HG03521 (cell line): ENCODE measurements around the gene DOCK4.

Experiments used
- ATAC-seq: cut with Tn5 transposase; IDR thresholded peaks from one replicate; pipeline ENCODE4 v1.9.1; 2021; ENCODE audit warnings: mild to moderate bottlenecking, moderate library complexity; ENCODE audit not compliant: unreplicated experiment

The DOCK4 gene

DNA sequence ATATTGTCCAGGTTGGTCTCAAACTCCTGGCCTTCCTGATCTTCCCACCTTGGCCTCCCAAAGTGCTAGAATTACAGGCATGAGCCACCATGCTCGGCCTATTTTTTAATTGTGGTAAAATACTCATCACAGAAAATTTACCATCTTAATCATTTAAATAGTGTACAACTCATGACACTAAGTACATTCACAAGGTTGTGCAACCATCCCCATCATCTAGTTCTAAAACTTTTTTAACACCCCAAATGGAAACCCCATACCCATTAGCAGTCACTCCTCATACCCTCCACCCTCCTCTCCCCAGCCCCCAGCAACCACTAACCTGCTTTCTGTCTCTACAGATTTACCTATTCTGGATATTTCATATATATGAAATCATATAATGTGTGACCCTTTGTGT, 90.3 kb downstream of the DOCK4 start:
- no peak for ATAC-seq

DNA sequence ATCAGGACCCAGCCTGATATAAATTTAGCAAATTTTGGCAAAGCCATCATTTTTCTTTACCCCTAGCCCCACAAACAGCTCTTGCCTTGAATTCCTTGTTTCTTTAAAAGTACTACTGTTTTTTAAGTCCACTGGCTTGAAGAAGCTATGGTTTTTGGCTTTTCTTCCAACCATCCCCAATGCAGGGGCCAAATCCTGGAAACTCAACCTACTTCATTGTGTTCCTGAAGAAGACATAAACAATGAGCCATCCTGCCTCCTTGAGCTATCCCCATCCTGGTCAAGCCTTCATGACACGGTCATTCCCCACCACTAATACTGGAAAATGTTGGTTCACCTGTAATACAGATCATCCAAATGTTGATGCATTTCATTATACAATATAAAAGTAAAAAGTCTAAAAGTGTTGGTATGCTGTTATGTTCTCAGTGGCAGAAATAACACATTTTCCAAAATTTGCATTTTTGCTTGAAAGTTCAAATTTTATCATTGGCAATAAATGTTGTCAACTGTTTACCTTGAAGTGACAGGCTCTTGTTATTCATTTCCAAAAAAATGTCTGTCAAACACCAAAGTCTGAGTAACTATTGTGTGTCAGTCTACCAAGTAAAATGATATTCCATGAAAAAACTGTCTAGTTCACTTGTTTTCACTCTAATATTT, 92.2 kb downstream of the DOCK4 start:
- no peak for ATAC-seq

DNA sequence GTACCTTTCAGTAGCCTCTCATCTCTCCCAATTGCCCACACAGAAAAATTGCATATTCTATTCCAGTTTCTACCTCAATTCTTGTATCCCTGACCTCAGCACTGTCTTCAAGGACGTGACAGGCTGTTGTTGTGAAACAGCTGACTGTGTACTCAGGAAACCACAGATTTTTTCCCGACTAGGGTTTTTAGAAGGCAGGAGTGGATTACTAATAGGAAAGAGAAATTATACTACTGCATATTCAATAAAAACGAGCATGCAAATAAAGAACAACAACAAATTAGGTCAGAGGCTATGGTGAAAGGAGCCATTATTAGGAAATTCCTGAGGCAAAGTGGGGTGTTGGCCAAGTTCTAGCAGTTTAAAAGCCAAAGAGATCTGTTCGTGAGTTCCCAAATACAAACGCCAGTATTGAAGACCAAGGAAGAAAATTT, 93.4 kb downstream of the DOCK4 start:
- ATAC-seq, result no peak

DNA sequence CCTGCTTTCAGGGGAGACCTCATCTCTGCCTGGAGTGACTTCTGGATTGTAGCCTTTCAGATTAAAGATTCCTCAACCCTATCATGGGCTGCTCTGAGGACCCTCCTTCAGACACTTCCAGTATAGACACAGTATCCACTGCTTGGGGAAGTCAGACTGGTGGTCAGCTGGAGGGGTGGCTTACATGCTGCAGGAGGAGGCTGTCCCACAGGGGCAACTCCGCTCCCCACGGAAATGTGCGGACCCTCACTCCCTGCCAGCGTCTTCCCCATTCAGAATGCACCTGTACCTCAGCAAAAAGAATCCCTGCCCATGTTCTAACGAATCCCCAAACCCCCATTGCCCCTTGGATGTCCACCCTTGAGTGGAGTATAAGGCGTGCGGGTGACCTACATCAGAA, 95.5 kb downstream of the DOCK4 start:
- no peak for ATAC-seq

DNA sequence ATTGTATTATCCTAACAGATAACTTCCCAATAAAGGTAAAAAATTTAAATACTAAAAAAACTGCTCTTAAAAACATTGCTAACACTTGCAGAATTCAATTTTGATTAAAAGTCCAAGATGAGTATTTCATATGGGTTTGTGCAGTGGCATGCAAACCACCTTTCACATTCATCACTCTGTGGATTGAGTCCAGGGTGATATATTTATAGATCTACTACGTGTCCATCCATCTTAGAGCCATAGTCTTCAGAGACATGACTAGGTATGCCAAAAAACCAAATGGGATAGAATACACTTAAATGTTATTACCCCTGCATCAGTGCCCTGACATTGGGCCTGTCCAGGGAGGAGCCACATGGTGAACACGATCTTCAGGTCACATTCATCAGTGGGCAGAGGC, 96.0 kb downstream of the DOCK4 start:
- ATAC-seq, result no peak

DNA sequence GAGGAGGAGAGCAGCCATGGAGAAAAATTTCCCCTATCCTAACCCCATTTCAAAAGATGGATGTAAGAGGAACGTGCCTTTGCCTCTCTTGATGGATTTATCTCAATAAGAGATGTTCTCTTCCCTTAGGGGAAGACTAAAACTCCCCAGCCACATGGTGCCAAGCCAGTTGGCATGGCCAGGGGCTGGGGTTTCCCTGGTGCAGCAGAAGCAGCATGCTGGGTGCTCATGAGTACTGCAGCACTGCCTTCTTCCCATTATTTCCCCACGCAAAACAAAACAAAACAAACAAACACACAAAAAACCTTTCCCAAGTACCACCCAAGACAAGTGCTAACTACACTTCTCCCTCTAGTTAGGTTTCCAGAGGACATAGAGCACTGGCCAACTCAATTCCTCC, 97.2 kb downstream of the DOCK4 start:
- no peak for ATAC-seq

DNA sequence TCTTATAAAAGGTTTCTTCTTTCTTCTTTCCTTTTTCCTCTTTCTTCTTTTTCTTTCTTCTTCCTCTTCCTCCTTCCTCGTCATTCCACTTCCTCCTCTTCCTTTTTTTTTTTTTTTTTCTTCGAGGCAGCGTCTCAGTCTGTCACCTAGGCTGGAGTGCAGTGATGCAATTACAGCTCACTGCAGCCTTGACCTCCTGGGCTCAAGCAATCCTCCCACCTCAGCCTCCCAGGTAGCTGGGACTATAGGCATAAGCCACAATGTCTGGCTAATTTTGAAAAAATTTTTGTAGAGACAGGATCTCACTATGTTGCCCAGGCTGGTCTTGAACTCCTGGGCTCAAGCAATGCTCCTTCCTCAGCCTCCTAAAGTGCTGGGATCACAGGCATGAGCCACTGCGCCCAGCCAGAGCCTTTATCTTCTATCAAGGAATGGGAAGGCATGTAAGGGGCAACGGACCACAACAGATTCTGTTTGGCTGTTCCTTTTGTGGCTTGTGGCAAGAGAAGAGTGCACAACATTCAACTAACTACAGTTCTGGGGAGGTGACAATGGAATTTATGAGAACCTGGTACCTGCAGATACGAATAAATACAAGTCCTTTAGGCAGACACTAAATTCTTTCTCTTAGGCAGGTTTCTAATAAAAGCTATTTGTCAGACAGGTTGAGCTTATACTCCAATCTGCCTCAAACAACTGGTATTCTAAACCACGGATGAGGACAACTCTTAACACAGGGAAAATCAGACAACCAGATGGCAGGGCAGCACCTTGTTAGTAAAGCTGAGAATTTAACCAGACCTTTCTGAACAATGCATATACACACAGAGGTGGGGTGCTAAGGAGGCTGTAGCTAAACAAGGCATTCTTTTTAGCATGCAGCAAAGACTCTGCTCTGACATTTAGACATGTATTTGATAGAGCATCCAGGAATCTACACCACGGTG, 100.3 kb downstream of the DOCK4 start:
- ATAC-seq, result no peak

DNA sequence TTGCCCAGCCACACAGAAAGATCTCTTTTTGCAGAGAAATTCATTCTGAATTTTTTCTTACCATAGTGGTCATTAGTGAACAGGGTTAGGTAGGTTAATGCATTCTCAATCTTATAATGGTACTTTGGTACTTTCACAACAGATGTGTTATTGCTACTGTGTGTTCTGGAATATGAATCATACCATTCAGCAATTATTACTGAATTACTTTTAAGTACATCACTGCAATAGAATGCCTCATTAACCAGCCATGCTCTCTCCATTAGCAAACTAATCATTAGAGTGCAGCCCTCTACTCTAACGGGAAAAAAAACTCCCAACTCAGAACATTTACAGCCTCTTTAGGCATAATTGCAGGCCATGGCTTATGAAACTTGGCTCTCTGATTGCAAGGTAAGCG, 102.1 kb downstream of the DOCK4 start:
- ATAC-seq, result no peak

DNA sequence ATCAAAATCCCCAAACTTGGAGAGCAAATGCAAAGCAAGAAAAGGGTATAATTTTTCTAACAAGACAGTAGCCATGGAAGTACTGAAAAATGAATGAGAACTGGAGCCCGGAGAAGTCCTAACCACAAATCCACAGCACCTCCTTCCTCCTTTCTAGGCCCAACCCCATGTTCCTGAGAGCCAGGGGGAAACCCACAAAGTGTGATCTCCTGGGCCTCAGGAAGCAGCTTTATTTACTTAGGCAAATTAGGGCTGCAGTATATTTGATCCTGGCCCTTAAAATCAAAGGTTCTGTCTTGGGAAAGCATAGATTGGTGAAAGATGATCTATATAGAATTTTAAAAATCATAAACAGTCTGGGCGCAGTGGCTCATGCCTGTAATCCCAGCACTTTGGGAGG, 103.0 kb downstream of the DOCK4 start:
- ATAC-seq, result no peak

DNA sequence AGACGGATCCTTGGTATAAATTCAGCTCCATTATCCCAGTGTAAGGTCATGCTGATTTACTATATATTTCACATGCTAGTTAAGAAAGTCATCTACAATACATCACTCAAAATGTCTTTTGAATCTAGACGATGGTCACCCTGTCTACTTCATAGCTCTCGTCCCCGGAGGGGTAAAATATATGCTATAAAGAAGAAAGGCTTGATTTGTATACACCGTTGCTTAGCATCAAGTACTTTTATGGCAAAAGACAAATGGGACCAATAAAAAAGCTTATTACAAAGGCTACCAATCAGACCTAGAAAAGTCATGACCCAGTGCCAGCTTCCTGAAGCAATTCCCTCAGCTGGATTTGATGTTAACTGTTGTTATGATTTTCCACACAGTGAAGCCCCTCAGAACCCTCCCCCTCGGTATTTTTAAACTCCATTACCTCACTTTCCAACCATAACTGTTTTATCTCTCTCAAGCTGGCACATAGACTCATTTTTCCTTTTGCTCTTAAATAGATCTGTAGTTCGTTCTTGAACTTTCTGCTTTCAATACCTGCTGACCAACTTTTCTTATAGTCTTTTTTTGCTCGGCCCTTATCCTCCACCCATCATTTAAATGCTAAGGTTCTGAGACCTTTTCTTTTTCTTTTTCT, 104.9 kb downstream of the DOCK4 start:
- no peak for ATAC-seq

DNA sequence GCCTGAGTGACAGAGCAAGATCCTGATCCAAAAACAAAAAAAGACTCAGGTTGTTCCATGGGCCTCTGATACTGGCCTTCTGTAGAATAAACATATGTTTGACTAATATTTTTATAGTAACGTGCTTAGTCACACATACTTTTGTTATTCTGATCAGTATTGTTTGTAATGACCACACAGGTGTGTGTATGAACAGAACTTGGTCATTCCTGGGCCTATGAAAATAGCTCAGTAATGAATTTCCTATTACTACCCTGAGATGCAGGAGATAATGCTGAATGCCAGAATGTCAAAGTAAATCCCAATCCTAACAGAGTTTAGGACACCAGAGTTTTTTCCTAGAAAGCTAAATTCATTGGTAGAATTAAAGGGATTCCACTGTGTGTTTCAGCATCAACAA, 108.7 kb downstream of the DOCK4 start:
- ATAC-seq, result no peak

DNA sequence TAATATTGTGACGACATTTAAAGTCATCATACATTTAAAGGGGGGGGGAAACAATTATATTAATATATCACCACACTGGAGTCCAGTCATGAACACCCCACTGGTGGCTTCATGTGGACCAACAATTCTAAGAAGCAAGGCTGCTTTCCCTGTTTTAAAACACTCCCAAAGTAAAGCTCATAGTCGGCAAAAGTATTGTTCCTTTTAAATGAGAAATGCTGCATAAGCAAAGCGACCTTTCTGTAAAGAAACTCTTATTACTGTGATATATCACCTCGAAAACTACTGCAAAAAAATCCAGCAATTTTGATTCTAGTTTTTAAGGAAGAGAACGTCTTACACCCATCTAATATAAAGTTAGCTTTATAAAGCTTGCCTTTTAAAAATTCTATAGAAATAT, 112.8 kb downstream of the DOCK4 start:
- no peak for ATAC-seq

DNA sequence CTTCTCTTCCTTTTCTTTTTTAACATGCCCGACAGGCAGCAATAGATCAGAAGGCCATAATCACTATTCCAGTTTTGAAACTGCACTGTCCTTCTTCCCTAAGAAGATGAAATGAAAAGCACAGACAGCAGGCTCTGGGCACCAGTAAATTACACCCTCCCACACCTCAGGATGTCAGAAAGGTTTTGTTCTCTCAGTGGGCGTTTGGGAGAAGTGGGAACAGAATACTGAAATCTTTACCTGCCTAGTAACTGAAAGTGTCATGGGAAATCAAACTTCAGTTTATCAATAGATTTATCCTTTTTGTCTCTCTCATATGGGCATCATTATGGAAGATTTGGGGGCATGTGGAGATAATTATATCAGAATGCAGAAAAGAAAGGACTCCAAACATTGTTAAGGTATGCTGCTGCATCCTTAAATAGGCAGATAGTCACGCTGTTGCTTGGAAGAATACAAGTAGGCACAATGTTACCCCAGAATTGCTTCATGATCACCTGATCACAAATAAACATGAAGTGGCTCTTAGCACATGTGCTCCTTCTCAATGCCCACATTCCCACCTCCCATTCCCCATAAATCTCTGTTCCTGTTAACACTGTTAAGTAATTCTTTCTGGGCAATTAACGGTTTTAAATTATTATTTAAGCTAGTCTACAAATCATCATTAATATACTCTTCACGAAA, 113.3 kb downstream of the DOCK4 start:
- no peak for ATAC-seq

DNA sequence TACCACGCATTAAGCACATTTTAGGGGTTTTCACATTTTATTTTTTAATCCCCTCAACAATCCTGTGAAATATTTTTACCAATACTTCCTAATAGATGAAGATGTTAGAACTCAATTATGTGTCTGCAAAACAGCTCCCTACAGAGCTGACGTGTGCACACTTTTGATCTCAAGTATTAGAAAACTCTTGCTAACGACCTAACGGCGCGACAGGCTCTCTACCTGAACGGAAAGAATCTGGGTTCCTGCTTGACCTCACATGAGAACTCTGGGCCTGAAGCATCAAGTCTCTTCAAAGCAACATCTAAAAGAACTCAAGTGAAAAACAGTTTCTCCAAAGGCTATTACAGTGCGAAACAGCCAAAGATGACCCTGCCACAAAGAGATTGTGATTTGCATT, 113.9 kb downstream of the DOCK4 start:
- ATAC-seq, result no peak

DNA sequence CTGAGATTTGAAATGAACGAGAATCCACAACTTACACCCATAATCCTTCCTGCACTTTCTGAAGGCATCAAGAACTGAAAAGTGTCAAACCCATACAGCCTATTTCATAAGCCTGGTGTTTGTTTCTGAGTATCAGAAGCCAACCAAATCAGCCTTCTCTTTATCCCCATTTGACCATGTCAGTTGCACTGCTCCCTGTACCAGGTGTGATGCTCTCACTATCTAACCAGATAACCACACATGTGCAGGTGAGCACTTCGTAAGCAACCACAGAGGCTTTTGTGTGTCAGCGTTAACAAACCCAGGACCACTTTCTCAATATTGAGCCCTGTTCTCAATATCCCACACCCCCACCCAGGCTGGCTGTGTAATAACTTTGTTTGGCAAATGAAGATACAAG, 114.4 kb downstream of the DOCK4 start:
- ATAC-seq, result no peak

DNA sequence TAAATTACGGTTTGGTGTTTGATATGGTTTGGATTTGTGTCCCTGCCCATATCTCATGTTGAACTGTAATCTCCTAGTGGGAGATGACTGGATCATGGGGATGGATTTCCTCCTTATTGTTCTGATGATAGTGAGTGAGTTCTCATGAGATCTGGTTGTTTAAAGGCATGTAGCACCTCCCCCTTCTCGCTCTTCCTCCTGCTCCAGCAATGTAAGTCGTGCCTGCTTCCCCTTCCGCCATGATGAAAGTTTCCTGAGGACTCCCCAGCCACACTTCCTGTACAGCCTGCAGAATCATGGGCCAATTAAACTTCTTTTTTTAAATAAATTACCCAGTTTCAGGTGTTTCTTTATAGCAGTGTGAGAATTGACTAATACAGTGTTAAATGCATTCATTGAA, 116.6 kb downstream of the DOCK4 start:
- no peak for ATAC-seq

DNA sequence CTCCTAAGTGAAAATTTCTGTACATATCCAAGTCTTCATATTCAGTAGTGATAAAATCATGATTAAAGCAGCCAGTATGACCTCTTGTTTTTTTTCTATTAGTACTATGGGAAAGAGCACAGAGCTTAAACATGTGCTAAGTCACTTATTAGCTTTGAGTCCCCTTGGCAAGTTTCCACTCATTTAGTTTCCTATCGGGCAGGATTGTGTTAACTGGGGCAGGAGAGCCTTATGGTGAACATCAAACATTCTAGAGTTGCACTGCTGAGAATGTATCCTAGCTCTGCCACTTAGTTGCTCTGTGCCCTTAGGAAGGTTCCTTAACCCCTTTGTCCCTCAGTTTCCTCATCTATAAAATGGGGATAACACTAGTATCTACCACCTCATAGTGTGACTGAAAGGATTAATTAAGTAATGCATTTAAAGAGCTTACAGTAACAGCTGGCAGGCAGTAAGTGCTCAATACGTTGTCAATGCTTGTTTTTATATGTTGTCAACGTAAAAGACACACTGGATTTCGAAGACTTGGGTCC, 117.6 kb downstream of the DOCK4 start:
- no peak for ATAC-seq

DNA sequence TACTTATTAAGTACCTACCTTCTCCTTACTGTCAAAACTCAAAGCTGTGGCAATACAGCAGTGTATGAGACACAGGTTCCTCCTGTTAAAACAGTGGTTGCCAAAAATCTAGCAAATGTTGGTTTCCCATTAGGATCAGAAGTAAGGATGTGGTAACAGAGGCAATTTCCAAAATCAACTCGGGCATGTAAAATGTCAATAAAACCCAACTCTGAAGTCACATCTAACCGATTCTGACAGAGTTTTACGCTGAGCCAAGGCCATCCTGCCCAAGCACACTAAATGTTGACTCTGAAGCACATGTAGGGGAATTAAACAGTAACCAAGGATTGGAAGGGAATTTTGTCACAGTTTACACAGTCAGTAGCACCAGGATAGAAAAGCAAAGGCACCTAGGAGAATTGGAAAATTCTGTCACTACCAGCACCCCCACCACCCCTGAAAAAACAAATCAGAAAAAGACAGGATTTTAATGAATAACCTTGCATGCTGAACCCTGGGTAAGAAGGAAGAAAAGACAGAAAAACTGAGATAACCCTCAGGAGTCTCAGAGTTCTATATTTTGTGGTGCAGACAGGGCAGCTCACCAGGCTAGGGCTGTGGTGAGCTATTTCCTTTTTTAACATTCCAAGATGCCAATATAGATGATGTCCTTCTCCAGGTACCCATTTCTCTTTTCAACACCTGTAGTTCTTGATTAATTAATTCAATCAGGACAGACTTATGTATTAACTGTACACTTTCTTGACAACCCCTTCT, 119.5 kb downstream of the DOCK4 start:
- ATAC-seq, result no peak

DNA sequence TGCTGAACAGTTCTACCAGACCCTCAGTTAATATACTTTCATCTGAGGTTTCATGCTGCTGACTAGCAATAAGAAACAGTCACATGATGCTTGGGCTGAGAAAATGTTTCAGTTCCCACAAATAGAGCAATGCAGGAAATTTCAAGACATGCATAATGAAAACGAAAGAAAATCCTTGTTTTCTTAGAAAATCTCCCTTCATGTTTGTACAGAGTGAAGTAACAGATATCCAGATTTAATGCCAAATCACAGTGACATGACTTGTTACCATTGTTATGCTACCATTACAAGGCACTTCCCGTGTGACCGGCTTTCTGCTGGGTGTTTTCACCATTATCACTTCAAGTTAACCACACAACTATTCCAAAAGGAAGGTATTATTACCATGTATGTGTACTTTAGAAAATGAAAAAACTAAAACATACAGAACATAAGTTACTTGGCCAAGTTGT, 121.7 kb downstream of the DOCK4 start:
- ATAC-seq, result peak; percentile 40

DNA sequence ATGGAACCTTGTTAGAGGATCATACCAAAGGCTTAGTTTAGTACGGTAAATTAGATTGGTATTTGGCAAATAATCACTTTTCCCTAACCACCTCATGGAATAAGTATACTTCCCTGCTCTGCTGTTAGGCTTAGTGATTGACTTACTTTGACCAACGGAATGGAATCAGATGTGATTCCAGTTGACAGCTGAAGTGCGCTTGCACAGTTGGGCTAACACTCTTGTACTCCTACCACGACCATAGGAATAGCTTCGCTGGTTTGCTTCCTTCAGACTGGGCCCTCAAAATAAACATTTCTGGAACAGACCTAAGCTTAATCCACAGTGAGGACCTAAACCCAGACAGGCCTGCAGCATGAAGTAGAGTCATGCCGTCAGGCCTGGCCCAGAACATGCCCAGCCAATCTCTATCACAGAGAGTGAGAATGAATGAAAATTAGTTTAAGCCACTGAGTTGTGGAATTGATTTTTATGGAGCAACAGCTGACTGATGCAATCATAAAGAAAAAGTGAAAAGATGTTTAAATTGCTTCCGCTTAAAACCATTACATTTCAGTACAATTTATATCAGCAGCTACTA, 122.3 kb downstream of the DOCK4 start:
- ATAC-seq, result no peak
